IMR-90 (cell line): Measurements from ENCODE around the gene ZDBF2. TPM values are rescaled to one million over a fixed set of nuclear protein-coding genes. Genes with fewer than 3 reads are reported as not detected.

ENCODE experiments used
- ATAC-seq: fragments of 200-7000 bp; cut with Tn5 transposase; 2 replicates; pipeline ENCODE4 v1.9.1; 2020; ENCODE audit warnings: low read depth, mild to moderate bottlenecking, moderate library complexity
- BruUV-seq: library from RNA; stranded (reverse); fragments of 400-500 nt; replicated peaks from 2 replicates; lab custom pipeline; 2021; lab: Mats Ljungman, UMichigan
- CTCF ChIA-PET: fragments of 300-600 bp; formaldehyde crosslinking; extraction: SDS; loops from one replicate; lab custom pipeline; 2021; ENCODE audit warnings: antibody characterized with exemption; lab: Yijun Ruan, JAX
- POLR2A ChIA-PET: fragments of 300-600 bp; sonication (Branson Sonifier 250); formaldehyde crosslinking; loops from one replicate; lab custom pipeline; 2022; ENCODE audit warnings: antibody characterized with exemption; ENCODE audit not compliant: unreplicated experiment; lab: Charles Lee
- DNase-seq: peaks from one replicate; pipeline ENCODE4 v3.0.0; 2013
- H2AFZ ChIP-seq: replicated peaks from 2 replicates; pipeline ENCODE3; 2013; ENCODE audit warnings: low read length, mild to moderate bottlenecking; ENCODE audit not compliant: poor library complexity
- H2AK5ac ChIP-seq: 2 replicates; pipeline ENCODE4 v1.6.1; 2013; ENCODE audit warnings: low read depth, low read length, inconsistent platforms
- H2AK9ac ChIP-seq: replicated peaks from 2 replicates; pipeline ENCODE3; 2013; ENCODE audit warnings: mild to moderate bottlenecking, low read depth, low read length, moderate library complexity; ENCODE audit not compliant: poor library complexity
- H2BK120ac ChIP-seq: 2 replicates; pipeline ENCODE4 v1.6.1; 2013; ENCODE audit warnings: low read depth, low read length, inconsistent platforms
- H2BK15ac ChIP-seq: 3 replicates; pipeline ENCODE4 v1.6.1; 2013; ENCODE audit warnings: low read depth, low read length, inconsistent platforms
- H2BK20ac ChIP-seq: 2 replicates; pipeline ENCODE4 v1.6.1; 2013; ENCODE audit warnings: low read depth, mild to moderate bottlenecking, inconsistent platforms, low read length, moderate library complexity
- H2BK5ac ChIP-seq: 2 replicates; pipeline ENCODE4 v1.6.1; 2013; ENCODE audit warnings: mild to moderate bottlenecking, low read depth, low read length, inconsistent platforms; ENCODE audit not compliant: poor library complexity, severe bottlenecking
- H3K14ac ChIP-seq: replicated peaks from 2 replicates; pipeline ENCODE4 v1.6.1; 2013; ENCODE audit warnings: low read depth, low read length, inconsistent platforms
- H3K18ac ChIP-seq: 2 replicates; pipeline ENCODE4 v1.6.1; 2013; ENCODE audit warnings: low read depth, low read length, control low read depth
- H3K23ac ChIP-seq: 2 replicates; pipeline ENCODE4 v1.6.1; 2013; ENCODE audit warnings: low read depth, low read length, inconsistent platforms
- H3K27ac ChIP-seq: 2 replicates; pipeline ENCODE4 v1.5.1; 2013; ENCODE audit warnings: mild to moderate bottlenecking, control low read depth, low read length; ENCODE audit not compliant: insufficient read depth
- H3K27me3 ChIP-seq: 2 replicates; pipeline ENCODE4 v1.6.1; 2013; ENCODE audit warnings: low read length; ENCODE audit not compliant: control insufficient read depth, insufficient read depth
- H3K36me3 ChIP-seq: 2 replicates; pipeline ENCODE4 v1.6.1; 2013; ENCODE audit warnings: low read length, mixed read lengths; ENCODE audit not compliant: control insufficient read depth, insufficient read depth
- H3K4ac ChIP-seq: 2 replicates; pipeline ENCODE4 v1.6.1; 2013; ENCODE audit warnings: low read depth, low read length, inconsistent platforms
- H3K4me1 ChIP-seq: 2 replicates; pipeline ENCODE4 v1.6.1; 2013; ENCODE audit warnings: low read length, mixed read lengths; ENCODE audit not compliant: control insufficient read depth, insufficient read depth
- H3K4me2 ChIP-seq: 2 replicates; pipeline ENCODE4 v1.6.1; 2013; ENCODE audit warnings: low read depth, mild to moderate bottlenecking, control low read depth, low read length, moderate library complexity
- H3K4me3 ChIP-seq: 2 replicates; pipeline ENCODE4 v1.5.1; 2013; ENCODE audit warnings: low read depth, mild to moderate bottlenecking, control low read depth, low read length, moderate library complexity; ENCODE audit not compliant: insufficient read depth
- H3K56ac ChIP-seq: 2 replicates; pipeline ENCODE4 v1.6.1; 2013; ENCODE audit warnings: low read length, inconsistent platforms; ENCODE audit not compliant: insufficient read depth; ENCODE audit errors: extremely low read depth
- H3K79me1 ChIP-seq, 2 experiments: 2 replicates each; pipeline ENCODE4 v1.6.1; 2013; ENCODE audit warnings: low read length in 2 of 2, inconsistent platforms in 1 of 2, low read depth in 1 of 2
- H3K9ac ChIP-seq: 2 replicates; pipeline ENCODE4 v1.6.1; 2013; ENCODE audit warnings: low read depth, low read length, control low read depth
- H3K9me1 ChIP-seq: 2 replicates; pipeline ENCODE4 v1.6.1; 2013; ENCODE audit warnings: low read length, inconsistent platforms; ENCODE audit not compliant: insufficient read depth
- H3K9me3 ChIP-seq: 2 replicates; pipeline ENCODE4 v1.6.1; 2013; ENCODE audit warnings: low read length; ENCODE audit not compliant: control insufficient read depth, insufficient read depth
- H4K20me1 ChIP-seq: 2 replicates; pipeline ENCODE4 v1.6.1; 2013; ENCODE audit warnings: low read length, inconsistent platforms; ENCODE audit not compliant: insufficient read depth
- H4K5ac ChIP-seq: 2 replicates; pipeline ENCODE4 v1.6.1; 2013; ENCODE audit warnings: mild to moderate bottlenecking, low read depth, low read length, control low read depth
- H4K8ac ChIP-seq, 2 experiments: 2 replicates each; pipeline ENCODE4 v1.6.1; 2013; ENCODE audit warnings: low read depth in 2 of 2, low read length in 2 of 2, control low read depth in 1 of 2, inconsistent platforms in 1 of 2
- H4K91ac ChIP-seq: 2 replicates; pipeline ENCODE4 v1.6.1; 2013; ENCODE audit warnings: low read depth, low read length, inconsistent platforms; ENCODE audit not compliant: insufficient read depth
- POLR2A ChIP-seq: IDR thresholded peaks from 2 replicates; pipeline ENCODE4 v1.6.1; 2012; ENCODE audit warnings: mild to moderate bottlenecking, low read depth, low read length
- RFX5 ChIP-seq: IDR thresholded peaks from 2 replicates; pipeline ENCODE4 v1.8.0; 2012; ENCODE audit warnings: low read depth, mild to moderate bottlenecking, low read length, moderate library complexity
- WGBS, 2 experiments: methylation state at CpG; one replicate each; pipeline versions ENCODE4 v1.1.5 to v1.1.7; 2013; ENCODE audit warnings: missing lambda C conversion rate in 2 of 2; ENCODE audit not compliant: insufficient read length in 1 of 2; ENCODE audit errors: extremely low coverage in 2 of 2; 5-methylcytosine and 5-hydroxymethylcytosine counted together
- dilution Hi-C: fragments of 300-500 bp; cut with HindIII; formaldehyde crosslinking; loops from one replicate; pipeline ENCODE4 v1.14.3; 2018; ENCODE audit warnings: low sequenced_read_pairs; ENCODE audit not compliant: unreplicated experiment
- in situ Hi-C: fragments of 300-500 bp; cut with MboI; formaldehyde crosslinking; loops from 3 replicates; pipeline ENCODE4 v1.14.3; 2019; ENCODE audit warnings: low sequenced_read_pairs, inconsistent platforms, mixed read lengths
- intact Hi-C: fragments of 100-400 bp; cut with micrococcal nuclease; formaldehyde crosslinking; loops from 2 replicates; pipeline ENCODE4 v1.10.0; 2022
- polyA plus RNA-seq, 3 experiments: library from polyadenylated mRNA; depleted of rRNA; stranded (reverse); fragments of >200 nt; gene quantifications; 2 replicates each; pipeline ENCODE4 v1.2.3, GENCODE V29; 2012; ENCODE audit warnings: low replicate concordance in 1 of 3
- total RNA-seq: library from RNA; depleted of rRNA; stranded (reverse); fragments of >200 nt; gene quantifications from 2 replicates; pipeline ENCODE4 v1.2.3, GENCODE V29; 2012
- TF ChIP-seq, protein P1 (sequence below): fragments of 150-350 bp; IDR thresholded peaks from 2 replicates; pipeline ENCODE4 v1.6.1; 2016; ENCODE audit warnings: low read depth, mild to moderate bottlenecking, low read length, moderate library complexity, borderline replicate concordance

Gene ZDBF2
- total and polyA plus RNA-seq, 2 of the 4 experiments (the other 2 are of a cell fraction) = 1.9 to 10.2 TPM

DNA sequence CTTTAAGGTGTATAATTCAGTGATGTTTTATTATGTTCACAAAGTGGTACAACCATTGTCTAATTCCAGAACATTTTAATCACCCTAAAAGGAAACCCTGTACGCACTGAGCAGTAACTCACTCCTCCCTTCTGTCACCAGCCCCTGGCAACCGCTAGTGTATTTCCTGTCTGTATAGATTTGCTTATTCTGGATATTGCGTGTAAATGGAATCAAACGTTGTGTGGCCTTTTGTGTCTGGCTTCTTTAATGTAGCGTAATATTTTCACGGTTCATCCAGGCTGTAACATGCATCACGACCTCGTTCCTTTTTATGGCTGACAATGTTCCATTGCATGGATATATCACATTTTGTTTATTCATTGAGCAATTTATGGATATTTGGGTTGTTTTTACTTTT lies 8.3 kb downstream of the ZDBF2 start:
- no peaks in the 10 kb centered on the region for H3K4me1 ChIP-seq
- no peak overlapping the region for H3K18ac ChIP-seq
- no TSS peak for BruUV-seq
- no peak overlapping the region for H2AFZ ChIP-seq
- no peak overlapping the region for H4K5ac ChIP-seq
- no peaks in the 10 kb centered on the region; a peak in 1 of 4 replicates for H3K79me1 ChIP-seq
- no peak overlapping the region for H2BK20ac ChIP-seq
- no peaks in the 10 kb centered on the region; the same call in 1 of the 2 replicates for H3K9me3 ChIP-seq
- no peak overlapping the region for H3K14ac ChIP-seq
- no peaks in the 10 kb centered on the region for H4K20me1 ChIP-seq
- H3K23ac ChIP-seq = no peak overlapping the region
- TF ChIP-seq POLR2A (no peak), RFX5 (no peak)
- TF ChIP-seq, protein P1, sequence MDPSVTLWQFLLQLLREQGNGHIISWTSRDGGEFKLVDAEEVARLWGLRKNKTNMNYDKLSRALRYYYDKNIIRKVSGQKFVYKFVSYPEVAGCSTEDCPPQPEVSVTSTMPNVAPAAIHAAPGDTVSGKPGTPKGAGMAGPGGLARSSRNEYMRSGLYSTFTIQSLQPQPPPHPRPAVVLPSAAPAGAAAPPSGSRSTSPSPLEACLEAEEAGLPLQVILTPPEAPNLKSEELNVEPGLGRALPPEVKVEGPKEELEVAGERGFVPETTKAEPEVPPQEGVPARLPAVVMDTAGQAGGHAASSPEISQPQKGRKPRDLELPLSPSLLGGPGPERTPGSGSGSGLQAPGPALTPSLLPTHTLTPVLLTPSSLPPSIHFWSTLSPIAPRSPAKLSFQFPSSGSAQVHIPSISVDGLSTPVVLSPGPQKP = no peak
- H3K9ac ChIP-seq = no peak overlapping the region
- H4K8ac ChIP-seq = no peak overlapping the region
- no CpG with 5 or more reads among the region's 8 CpGs for WGBS, 2 experiments
- dilution Hi-C loops (no loop called here), in situ Hi-C loops (no loop called here), intact Hi-C loops (no loop called here)
- H3K27ac ChIP-seq = no peak overlapping the region
- H3K4ac ChIP-seq = no peak overlapping the region
- no peak for ATAC-seq
- H4K91ac ChIP-seq = no peak overlapping the region
- ChIA-PET CTCF (no interaction called here), POLR2A (no interaction called here)
- no peaks in the 10 kb centered on the region for H3K9me1 ChIP-seq
- peaks cover 3% of the 10 kb centered on the region; the same call in 1 of the 2 replicates for H3K36me3 ChIP-seq
- no peak overlapping the region for H2BK5ac ChIP-seq
- no peak overlapping the region for H2BK15ac ChIP-seq
- H3K56ac ChIP-seq = no peak overlapping the region
- H2AK9ac ChIP-seq = no peak overlapping the region
- DNase-seq = no peak
- no peak overlapping the region for H2BK120ac ChIP-seq
- H3K4me2 ChIP-seq = no peak overlapping the region
- no peak overlapping the region for H2AK5ac ChIP-seq
- H3K27me3 ChIP-seq = no peaks in the 10 kb centered on the region
- no peak overlapping the region for H3K4me3 ChIP-seq
